ENCODE data around the gene VAV2.

GRCh38 chr9:133767625-133768024 lies 224.5 kb downstream of the VAV2 start:
- TF ChIP-seq, protein P1, sequence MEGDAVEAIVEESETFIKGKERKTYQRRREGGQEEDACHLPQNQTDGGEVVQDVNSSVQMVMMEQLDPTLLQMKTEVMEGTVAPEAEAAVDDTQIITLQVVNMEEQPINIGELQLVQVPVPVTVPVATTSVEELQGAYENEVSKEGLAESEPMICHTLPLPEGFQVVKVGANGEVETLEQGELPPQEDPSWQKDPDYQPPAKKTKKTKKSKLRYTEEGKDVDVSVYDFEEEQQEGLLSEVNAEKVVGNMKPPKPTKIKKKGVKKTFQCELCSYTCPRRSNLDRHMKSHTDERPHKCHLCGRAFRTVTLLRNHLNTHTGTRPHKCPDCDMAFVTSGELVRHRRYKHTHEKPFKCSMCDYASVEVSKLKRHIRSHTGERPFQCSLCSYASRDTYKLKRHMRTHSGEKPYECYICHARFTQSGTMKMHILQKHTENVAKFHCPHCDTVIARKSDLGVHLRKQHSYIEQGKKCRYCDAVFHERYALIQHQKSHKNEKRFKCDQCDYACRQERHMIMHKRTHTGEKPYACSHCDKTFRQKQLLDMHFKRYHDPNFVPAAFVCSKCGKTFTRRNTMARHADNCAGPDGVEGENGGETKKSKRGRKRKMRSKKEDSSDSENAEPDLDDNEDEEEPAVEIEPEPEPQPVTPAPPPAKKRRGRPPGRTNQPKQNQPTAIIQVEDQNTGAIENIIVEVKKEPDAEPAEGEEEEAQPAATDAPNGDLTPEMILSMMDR (conservative IDR thresholded peaks at IDR 0.05; ENCODE audit: low read depth in 2 of 2): no peak
- TF ChIP-seq POLR2AphosphoS5 (IDR thresholded peaks at IDR 0.05; ENCODE audit: low read depth) (no peak), EZH2 (IDR thresholded peaks at IDR 0.05; ENCODE audit: low read depth, unreplicated experiment) (no peak), REST (IDR thresholded peaks at IDR 0.05; ENCODE audit: unreplicated experiment) (no peak)

Data from GM23338 (cell line).